Pancreas (tissue), 10 donors: ENCODE results near the gene UCP3. TPM values are rescaled to one million over a fixed set of nuclear protein-coding genes. Genes with fewer than 3 reads are reported as not detected.

ENCODE experiments used
- ATAC-seq, 4 donors: fragments of 200-7000 bp; cut with Tn5 transposase; one replicate each; pipeline versions ENCODE4 v1.8.0 to v1.9.1; 2020; ENCODE audit warnings: mild to moderate bottlenecking in 4 of 4, moderate library complexity in 4 of 4
- DNase-seq, 6 donors: peaks; one replicate each; pipeline ENCODE4 v3.0.0-alpha.2; 2020
- FAIRE-seq: peaks from 2 replicates; lab custom pipeline; 2012; peaks lifted over from hg19 to GRCh38; lab: Jason Lieb, UNC
- H3K27ac ChIP-seq, 4 donors: fragments of 200-600 bp; sonication (generic); 1 replicate in 3 of 4; 2 replicates in 1 of 4; pipeline versions ENCODE4 v1.5.0 to v1.8.0; 2020
- H3K27me3 ChIP-seq, 4 donors: fragments of 200-600 bp; one replicate each; pipeline ENCODE4 v1.8.0; 2021
- H3K36me3 ChIP-seq, 3 donors: fragments of 200-600 bp; sonication (generic) in 1 of 3; one replicate each; pipeline versions ENCODE4 v1.5.0 to v1.8.0; 2020 to 2021
- H3K4me1 ChIP-seq, 3 donors: fragments of 200-600 bp; one replicate each; pipeline ENCODE4 v1.8.0; 2021
- H3K4me3 ChIP-seq, 4 donors: fragments of 200-600 bp; sonication (generic) in 2 of 4; one replicate each; pipeline versions ENCODE4 v1.5.0 to v1.8.0; 2020 to 2021
- H3K9me3 ChIP-seq, 4 donors: fragments of 200-600 bp; one replicate each; pipeline ENCODE4 v1.8.0; 2021
- CTCF ChIP-seq, 4 donors: fragments of 200-600 bp; sonication (generic) in 3 of 4; IDR thresholded peaks; one replicate each; pipeline versions ENCODE4 v1.5.0 to v1.8.0; 2021; ENCODE audit warnings: antibody characterized with exemption in 4 of 4
- WGBS, 2 donors: extraction: QIAGEN DNeasy Blood & Tissue Kit; methylation state at CpG; one replicate each; pipeline ENCODE4 v1.1.7; 2013; 5-methylcytosine and 5-hydroxymethylcytosine counted together
- intact Hi-C, 3 donors: fragments of 100-400 bp; cut with DNase I; formaldehyde crosslinking; loops; one replicate each; pipeline versions ENCODE4 v1.11.1 to v1.14.2; 2022
- polyA plus RNA-seq, 2 donors: library from polyadenylated mRNA; stranded (reverse); fragments of 200-250 nt; gene quantifications; one replicate each; pipeline ENCODE4 v1.2.3, GENCODE V29; 2013
- total RNA-seq, 6 donors: library from RNA; stranded (reverse); fragmentation: NEBNext Ultra II Directional in 4 of 6; extraction: Animal tissue kit (Norgen Biotek cat#: 25700) in 4 of 6; gene quantifications; one replicate each; pipeline versions ENCODE4 v1.2.1 to v1.2.4, GENCODE V29; 2021 to 2023
- donor health status: healthy with polysubstance abuse.
- donor health status: DM: no; HTN: no; CAD: no; lungs with moderate emphysema.
- donor health status: DM: no; HTN: no; CAD: no.
- donor health status: control.
- donor health status: control.
- donor health status: Bipolar disorder and iron deficiency.
- donor health status: DM: yes; HTN: yes; CAD: no.
- donor health status: DM: no; HTN: no; CAD: no.
- donor health status: DM: no; HTN: no; CAD: no.
- donor health status: DM: yes; HTN: yes; CAD: no.

Gene UCP3
- total and polyA plus RNA-seq, 8 donors: 0.32 to 2.0 (median 0.87) TPM

DNA sequence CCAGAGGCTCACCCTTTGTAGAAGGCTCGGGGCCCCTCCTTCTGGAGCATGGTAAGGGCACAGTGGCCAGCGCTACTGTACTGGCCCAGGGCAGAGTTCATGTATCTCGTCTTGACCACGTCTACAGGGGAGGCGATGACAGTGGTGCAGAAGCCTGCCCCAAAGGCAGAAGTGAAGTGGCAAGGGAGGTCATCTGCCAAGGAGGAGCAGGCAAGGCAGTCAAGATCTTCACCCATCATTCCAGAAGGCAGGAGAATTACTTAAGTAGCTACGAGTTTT is 33.5 kb downstream of the UCP3 start:
- TF ChIP-seq CTCF (IDR thresholded peaks at IDR 0.05): no peak
- Histone ChIP-seq H3K9me3 (no peaks in the 10 kb centered on the region), H3K27me3 (no peaks in the 10 kb centered on the region), H3K4me3 (no peak overlapping the region), H3K4me1 (peaks cover 0 to 7% (median 6%) of the 10 kb centered on the region in 3 donors), H3K27ac (no peak overlapping the region), H3K36me3 (no peaks in the 10 kb centered on the region)
- DNase-seq (peak in 1 of 6 donors; percentile 42), FAIRE-seq (no peak), ATAC-seq (no peak)
- WGBS, 2 donors: 83 to 84% methylated on average over 6 of the region's 6 CpGs
- intact Hi-C loops: no loop called here

DNA sequence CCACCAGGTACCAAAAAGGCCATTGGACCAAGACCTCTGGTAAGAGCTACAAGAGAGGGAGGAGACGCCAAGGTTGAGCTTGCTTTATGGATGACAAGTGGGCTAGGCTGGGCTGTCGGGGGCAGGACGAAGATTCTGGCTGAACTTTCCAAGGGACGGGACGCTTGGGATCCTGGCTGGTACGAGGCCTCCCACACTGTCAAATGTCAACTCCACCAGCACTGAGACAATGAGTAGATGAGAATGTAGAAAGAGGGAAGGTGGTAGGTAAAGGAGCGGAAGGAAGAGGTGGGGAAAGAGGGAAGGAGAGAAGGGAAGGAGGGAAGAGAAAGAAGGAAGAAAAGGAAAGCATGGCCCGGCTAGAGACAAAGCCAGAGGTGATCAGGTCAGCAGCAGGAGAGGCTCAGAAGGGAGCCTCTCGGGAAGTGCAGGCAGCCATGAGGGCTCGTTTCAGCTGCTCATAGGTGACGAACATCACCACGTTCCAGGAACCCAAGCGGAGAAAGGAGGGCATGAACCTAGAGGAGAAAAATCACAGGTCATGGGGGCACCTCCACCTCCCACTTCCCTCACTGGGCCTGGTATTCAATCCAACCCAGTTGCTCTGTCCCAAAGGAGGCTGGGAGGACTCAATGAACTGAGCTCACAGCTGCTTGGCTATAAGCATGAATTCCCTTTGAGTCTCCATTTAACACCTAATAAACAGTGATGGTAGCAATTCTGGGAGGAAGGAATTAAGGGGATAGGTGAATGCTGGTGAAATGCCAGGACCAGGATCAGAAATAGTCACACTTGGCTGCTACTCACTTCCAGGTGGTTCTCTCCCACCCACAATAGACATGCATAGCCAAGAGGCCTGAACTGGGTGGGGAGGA is 34.0 kb downstream of the UCP3 start:
- 95 to 96% methylated on average over 13 of the region's 13 CpGs for WGBS, 2 donors
- intact Hi-C loops: no loop called here
- Histone ChIP-seq H3K27me3 (no peaks in the 10 kb centered on the region), H3K4me1 (peaks cover 0 to under 1% (median under 1%) of the 10 kb centered on the region in 3 donors), H3K9me3 (no peaks in the 10 kb centered on the region), H3K36me3 (no peaks in the 10 kb centered on the region), H3K4me3 (no peak overlapping the region), H3K27ac (no peak overlapping the region)
- FAIRE-seq (no peak), DNase-seq (peak in 1 of 6 donors; percentile 8), ATAC-seq (no peak)
- TF ChIP-seq CTCF (IDR thresholded peaks at IDR 0.05): no peak

DNA sequence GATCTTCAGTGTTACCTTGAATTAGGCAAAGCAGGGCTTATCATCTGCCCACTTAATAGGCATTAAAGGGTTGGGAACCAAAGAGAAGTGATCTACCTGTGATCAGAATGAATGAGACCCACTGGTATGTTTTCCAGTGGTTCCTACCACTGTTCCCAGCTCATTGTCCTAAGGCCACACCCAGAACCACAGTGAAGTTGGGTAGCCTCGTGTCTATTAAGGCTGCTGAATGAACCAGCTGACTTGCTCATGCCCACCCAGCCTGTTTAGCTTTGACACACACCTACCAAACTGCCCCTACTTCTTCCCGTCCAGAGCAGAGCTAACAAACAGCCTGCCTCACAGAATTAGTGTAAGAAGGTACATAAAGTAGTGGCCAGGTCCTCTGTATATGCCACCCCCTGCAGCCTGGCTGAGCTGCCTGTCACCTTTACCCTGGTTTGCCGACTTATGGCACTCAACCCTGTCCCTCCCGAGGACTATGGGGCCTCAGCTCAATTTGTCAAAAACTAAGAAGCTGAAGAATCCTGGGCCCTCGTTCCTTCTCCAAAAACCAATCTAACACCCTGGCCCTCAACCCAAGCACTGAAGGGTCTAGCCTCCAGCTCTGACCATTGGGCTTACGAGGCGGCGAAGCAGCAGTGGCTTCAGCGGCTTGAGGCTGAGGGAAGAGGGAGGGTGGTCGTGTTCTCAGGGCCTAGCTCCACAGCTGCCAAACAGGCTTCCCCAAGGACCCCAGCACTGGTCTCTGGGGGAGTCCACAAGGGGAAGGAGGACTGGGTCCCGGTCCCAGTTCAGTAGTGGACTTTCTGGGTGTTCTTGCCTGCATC is 36.0 kb downstream of the UCP3 start:
- DNase-seq: peak in 1 of 6 donors; percentile 34
- H3K27ac ChIP-seq: no peak overlapping the region

DNA sequence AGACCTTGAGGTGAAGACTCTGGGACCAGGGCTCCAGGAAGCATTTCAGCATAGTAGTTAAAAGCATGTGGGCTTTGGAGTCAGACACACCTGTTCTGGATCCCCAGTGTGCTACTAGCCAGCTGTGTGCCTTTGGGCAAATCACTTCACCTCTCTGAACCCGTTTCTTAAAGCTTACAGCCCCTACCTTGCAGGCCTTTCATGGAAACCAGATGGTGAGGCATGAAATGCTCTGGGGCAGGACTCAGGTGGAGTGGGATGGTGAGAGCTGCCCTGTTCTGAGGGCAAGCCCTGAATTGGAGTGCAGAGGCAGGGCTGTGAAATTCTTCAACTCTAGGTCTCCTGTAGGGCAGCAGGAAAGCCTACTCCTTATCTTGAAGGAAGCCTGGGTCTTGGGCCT is 36.7 kb downstream of the UCP3 start:
- intact Hi-C loops: no loop called here
- Histone ChIP-seq H3K9me3 (no peaks in the 10 kb centered on the region), H3K36me3 (no peaks in the 10 kb centered on the region), H3K27ac (no peak overlapping the region), H3K4me3 (no peak overlapping the region), H3K4me1 (no peaks in the 10 kb centered on the region), H3K27me3 (no peaks in the 10 kb centered on the region)
- peak in 1 of 6 donors; percentile 5 for DNase-seq
- no peak for TF ChIP-seq CTCF (IDR thresholded peaks at IDR 0.05)
- 75 to 88% methylated on average over 1 of the region's 1 CpG for WGBS, 2 donors
- no peak for FAIRE-seq
- no peak for ATAC-seq

More for the DNA sequence above, 36.0 kb downstream of the UCP3 start:
- 85% methylated on average over 10 to 11 of the region's 11 CpGs for WGBS, 2 donors
- Histone ChIP-seq H3K36me3 (no peaks in the 10 kb centered on the region), H3K27me3 (no peaks in the 10 kb centered on the region), H3K4me1 (no peaks in the 10 kb centered on the region), H3K4me3 (no peak overlapping the region), H3K9me3 (no peaks in the 10 kb centered on the region)
- FAIRE-seq (no peak), ATAC-seq (peak in 1 of 4 donors; percentile 10)
- intact Hi-C loops: no loop called here
- no peak for TF ChIP-seq CTCF (IDR thresholded peaks at IDR 0.05)
